ENCODE results near the gene RANBP9.

RANBP9 gene

DNA sequence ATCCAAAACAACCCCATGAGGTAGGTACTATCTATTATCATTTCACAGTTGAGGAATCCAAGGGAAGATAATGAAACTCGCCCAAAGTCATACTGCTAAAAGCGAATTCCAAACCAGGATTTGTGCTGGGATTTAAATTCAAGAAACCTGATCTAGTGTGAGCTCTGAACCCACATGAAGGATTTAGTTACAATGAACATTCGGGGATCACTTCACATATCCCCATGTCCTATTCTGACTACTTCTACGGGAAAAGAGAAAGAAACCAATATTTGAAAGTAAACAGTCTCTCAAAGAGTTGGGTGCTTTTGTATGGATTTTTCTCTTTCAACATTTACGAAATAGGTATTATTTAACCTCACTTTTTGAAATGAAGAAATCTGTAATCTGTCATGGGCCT lies 12.9 kb downstream of the RANBP9 start:
- TF ChIP-seq GATA3 (IDR thresholded peaks at IDR 0.05; ENCODE audit: low read depth, low read length) = no peak
- TF ChIP-seq GATA2 (IDR thresholded peaks at IDR 0.05; ENCODE audit: low read depth, low read length) = no peak

DNA sequence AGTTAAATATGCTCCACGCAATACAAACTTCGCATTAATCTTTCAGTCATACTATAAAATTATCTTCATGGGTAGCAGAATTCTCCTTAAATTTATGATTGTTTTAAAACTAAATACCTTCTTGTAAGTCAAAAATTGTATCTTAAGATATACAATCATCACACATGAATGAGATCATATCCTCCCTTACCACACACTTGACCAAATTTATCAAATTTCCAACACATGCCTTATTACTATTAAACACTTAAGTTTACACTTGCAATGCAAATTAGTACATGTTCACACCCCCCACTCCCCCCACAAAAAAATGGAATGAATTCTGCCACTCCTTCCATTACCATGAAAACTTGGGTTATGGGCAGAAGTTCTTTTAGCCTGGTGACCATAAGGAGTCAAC lies 13.8 kb downstream of the RANBP9 start:
- TF ChIP-seq GATA3 (IDR thresholded peaks at IDR 0.05; ENCODE audit: low read depth, low read length) (no peak), GATA2 (IDR thresholded peaks at IDR 0.05; ENCODE audit: low read depth, low read length) (no peak)

DNA sequence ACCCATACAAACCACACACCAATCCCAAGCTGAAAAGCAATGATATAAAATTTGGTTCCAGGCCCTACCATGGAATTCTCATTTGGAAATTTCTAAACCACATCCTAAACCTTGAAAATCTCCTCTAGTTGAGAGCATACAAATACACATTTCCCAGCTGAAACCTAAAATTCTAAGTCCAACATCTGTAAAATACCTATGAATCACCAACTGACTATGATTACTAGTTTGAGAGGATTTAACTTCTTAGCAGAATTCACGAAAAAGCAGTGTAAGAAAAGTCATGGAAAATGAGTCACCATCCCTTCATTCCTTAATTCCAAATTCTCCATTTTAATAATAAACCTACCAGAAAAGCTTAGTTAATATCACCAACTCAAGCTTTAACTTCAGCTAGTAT lies 15.4 kb downstream of the RANBP9 start:
- TF ChIP-seq GATA3 (IDR thresholded peaks at IDR 0.05; ENCODE audit: low read depth, low read length) (no peak), GATA2 (IDR thresholded peaks at IDR 0.05; ENCODE audit: low read depth, low read length) (no peak)

DNA sequence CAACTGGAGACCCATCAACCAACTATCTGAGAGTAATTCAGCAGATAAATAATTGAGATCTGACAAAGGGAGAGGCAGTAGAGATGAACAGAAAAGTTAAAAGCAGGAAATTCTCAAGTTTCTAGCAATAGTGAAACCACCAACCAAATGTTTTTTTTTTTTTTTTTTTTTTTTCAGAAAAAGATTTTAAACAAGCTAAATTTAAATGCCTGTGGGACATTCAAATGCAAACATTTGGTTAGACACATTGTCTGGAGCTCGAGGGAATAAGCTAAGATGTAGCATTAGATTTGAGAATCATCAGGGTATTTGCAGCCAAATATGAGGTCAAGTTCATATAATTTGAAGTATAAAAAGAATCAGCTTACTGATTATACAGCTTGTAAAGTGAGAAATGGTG lies 16.4 kb downstream of the RANBP9 start:
- no peak for TF ChIP-seq GATA3 (IDR thresholded peaks at IDR 0.05; ENCODE audit: low read depth, low read length)
- TF ChIP-seq GATA2 (IDR thresholded peaks at IDR 0.05; ENCODE audit: low read depth, low read length) = no peak

DNA sequence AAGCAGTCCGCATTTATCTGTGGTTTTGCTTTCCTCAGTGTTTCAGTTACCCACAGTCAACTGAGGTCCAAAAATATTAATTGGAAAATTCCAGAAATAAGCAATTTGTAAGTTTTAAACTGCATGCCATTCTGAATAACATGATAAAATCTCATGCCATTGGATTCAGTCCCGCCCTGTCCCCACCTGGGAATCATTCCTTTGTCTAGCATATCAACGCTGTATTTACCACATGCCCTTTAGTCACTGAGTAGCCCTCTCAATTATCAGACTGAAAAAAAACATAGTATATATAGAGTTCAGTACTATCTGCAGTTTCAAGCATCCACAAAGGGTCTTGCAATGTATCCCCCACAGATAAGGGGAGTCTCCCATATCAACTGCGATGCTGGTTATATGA lies 17.1 kb downstream of the RANBP9 start:
- TF ChIP-seq GATA3 (IDR thresholded peaks at IDR 0.05; ENCODE audit: low read depth, low read length) (no peak), GATA2 (IDR thresholded peaks at IDR 0.05; ENCODE audit: low read depth, low read length) (no peak)

DNA sequence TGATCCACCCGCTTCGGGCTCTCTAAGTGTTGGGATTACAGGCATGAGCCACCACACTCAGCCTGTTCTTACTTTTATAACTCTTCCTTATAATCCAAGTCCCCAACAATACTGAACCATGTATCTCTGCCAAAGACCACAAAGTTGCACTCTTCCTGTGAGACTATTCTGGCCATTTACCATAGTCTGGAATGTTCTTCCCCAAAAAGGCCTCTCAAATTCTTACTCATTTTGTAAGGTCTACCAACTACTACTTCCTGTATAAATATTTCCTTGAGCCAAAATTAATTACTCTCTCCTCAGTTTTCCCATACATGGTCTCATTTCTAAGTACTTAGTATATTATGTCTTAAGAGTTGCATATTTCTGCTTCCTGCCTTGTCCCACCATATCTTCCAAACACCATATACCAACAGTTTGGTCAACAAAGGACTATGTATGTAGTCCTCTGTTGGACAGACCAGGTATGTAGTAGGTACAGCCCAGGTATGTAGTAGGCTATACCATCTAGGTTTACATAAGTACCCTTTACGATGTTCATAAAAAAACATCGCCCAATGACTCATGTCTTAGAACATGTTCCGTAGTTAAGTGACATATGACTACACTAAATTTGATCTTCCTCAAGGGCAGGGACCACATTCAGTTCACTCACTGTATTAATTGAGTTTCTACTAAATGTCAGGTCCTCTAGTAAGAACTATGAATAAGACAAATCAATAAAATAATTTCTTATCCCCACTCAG lies 22.0 kb downstream of the RANBP9 start:
- TF ChIP-seq GATA3 (IDR thresholded peaks at IDR 0.05; ENCODE audit: low read depth, low read length) = no peak
- no peak for TF ChIP-seq GATA2 (IDR thresholded peaks at IDR 0.05; ENCODE audit: low read depth, low read length)

DNA sequence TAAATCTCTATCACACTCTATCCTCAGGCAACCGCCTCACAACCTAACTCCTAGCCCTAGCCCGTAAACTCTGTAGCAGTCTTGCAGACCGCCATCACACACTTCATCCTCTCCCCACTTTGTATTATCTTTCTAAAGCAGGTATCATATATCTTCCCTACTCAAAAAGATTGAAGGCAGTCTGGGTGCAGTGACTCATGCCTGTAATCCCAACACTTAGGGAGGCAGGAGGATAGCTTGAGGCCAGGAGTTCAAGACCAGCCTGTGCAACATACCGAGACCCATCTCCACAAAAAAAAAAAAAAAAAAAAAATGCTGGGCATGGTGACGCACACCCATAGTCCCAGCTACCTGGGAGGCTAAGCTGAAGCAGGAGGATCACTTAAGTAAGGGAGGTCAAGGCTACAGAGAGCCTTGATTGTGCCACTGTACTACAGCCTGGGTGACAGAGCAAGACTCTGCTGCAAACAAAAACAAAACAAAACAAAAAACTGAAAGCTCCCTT lies 22.9 kb downstream of the RANBP9 start:
- TF ChIP-seq GATA2 (IDR thresholded peaks at IDR 0.05; ENCODE audit: low read depth, low read length) (no peak), GATA3 (IDR thresholded peaks at IDR 0.05; ENCODE audit: low read depth, low read length) (no peak)

DNA sequence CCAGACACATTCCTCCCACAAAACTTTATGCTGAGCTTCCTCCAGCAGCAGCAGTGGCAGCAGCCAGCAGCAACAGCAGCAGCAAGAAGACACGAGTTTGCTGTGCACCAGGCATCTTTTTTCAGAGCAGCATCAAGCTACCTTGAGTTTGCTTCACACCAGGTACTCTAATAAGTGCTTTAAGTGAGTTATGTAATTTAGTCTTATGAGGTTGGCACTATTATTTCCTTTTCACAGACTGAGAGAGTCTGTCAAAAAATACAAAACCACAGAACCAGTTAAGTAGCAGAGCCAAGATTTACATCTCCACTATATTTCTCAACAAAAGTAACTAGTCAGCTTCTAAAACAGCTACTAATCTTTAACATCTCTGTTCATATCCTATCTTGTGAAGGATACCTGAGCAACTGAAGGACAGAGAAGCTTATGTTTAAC lies 23.7 kb downstream of the RANBP9 start:
- no peak for TF ChIP-seq GATA2 (IDR thresholded peaks at IDR 0.05; ENCODE audit: low read depth, low read length)
- no peak for TF ChIP-seq GATA3 (IDR thresholded peaks at IDR 0.05; ENCODE audit: low read depth, low read length)

DNA sequence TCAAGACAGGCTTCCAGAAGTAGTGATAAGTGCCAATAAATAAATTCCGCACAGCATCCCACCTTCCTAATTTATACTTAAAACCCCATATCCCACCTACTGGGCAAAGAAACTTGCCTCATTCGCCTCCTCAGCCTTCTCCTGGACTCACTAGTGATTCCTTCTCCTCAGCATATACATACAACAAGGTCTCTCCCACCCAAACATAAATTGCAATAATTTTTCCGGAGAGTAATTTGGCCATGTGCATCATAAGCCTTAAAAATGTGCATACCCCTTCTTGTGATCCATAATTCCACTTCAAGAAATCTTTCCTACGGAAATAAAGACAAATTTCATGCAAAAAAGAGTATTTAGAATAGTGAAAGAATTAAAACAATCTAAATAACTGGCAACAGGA lies 26.8 kb downstream of the RANBP9 start:
- no peak for TF ChIP-seq GATA3 (IDR thresholded peaks at IDR 0.05; ENCODE audit: low read depth, low read length)

DNA sequence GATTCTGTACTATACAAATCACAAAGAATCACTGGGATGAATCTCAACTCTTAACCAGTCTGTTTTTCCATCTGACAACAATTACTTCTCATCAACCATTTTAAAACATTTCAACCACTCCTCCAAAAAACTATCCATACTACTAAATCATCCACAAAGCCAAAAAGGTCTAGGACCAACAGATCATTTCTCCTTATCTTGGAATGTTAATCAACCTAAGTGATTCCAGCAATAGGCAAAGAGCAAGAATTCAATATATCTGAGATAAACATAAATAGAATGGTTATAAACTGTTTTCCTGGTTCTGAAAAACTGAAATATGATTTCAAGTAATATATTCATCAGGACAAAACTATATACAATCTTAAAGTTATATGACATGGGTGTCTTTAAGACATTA lies 28.6 kb downstream of the RANBP9 start:
- TF ChIP-seq GATA2 (IDR thresholded peaks at IDR 0.05; ENCODE audit: low read depth, low read length) (no peak), GATA3 (IDR thresholded peaks at IDR 0.05; ENCODE audit: low read depth, low read length) (no peak)

DNA sequence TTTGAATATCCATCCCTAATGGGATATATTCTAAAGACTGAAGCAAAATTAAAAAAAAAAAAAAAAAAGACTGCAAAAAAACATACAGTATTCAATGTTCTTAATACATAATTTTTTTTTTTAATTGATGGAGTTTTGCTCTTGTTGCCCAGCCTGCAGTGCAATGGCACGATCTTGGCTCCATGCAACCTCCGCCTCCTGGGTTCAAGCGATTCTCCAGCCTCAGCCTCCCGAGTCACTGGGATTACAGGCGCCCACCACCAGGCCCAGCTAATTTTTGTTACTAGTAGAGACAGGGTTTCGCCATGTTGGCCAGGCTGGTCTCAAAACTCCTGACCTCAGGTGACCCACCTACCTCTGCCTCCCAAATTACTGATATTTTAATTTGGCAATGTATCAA lies 29.3 kb downstream of the RANBP9 start:
- TF ChIP-seq GATA3 (IDR thresholded peaks at IDR 0.05; ENCODE audit: low read depth, low read length) = no peak
- no peak for TF ChIP-seq GATA2 (IDR thresholded peaks at IDR 0.05; ENCODE audit: low read depth, low read length)

DNA sequence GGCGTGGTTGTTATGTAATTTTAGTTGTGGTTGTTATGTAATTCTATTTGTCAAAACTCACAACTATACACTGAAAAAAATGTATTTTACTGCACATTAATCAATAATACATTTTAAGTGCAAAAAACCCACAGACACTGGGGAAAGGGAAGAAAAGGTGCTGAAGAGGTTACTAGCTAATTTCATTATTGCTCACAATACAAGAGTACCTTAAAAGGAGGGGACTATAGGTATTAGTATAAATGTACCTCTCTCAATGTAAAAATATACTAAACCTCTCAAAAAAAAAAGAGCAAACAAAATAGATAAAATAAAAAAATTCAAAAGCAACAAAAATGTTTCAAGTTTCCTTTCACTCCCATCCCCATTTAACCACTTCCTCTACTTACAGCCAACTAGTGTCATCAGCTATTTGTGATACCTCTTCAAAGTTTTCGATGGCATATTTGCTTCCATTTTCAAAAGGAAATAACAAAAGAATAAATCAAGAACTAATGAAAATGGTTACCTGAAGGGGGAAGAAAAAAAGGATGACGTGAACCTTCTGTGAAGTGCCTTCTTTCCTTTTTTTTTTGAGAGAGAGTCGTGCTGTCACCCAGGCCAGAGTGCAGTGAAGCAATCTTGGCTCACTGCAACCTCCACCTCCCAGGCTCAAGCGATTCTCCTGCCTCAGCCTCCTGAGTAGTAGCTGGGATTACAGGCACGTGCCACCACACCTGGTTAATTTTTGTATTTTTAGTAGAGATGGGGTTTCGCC lies 30.2 kb downstream of the RANBP9 start:
- TF ChIP-seq GATA3 (IDR thresholded peaks at IDR 0.05; ENCODE audit: low read depth, low read length) (no peak), GATA2 (IDR thresholded peaks at IDR 0.05; ENCODE audit: low read depth, low read length) (no peak)

DNA sequence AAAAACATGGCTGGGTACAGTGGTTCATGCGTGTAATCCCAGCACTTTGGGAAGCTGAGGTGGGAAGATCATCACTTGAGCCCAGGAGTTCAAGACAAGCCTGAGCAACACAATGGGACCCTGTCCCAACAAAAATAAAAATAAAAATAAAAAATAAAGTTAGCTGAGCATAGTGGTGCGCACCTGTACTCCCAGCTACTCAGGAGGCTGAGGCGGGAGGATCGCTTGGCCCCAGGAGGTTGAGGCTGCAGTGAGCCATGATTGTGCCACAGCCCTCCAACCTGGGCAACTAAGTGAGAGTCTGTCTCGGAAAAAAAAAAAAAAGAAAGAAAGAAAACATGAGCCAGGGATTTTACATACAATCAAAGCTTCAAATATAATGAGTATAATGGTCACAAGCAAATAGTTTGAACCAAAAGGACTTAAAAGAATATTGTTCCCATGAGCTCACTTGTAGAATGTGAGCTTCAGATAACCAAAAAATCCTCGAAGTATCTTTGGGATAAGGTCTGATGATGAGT lies 31.1 kb downstream of the RANBP9 start:
- TF ChIP-seq GATA3 (IDR thresholded peaks at IDR 0.05; ENCODE audit: low read depth, low read length) (no peak), GATA2 (IDR thresholded peaks at IDR 0.05; ENCODE audit: low read depth, low read length) (no peak)

DNA sequence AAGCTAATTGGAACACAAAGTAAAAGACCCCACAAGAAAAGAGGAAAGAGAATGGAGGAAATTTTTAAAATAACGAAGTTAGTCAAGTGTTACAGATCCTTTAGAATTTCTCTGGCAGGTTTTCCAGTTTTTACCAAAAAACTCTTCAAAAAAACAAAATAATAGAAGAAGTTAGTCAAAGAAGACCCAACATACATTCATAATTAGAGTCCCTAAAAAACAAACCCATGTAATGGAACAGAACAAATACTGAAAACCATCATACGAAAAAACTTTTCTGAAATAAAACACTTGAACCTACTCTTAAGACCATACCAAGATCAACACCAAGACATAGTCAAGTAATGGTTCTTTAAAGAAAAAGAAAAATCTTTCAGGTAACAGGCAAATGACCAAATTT lies 31.6 kb downstream of the RANBP9 start:
- TF ChIP-seq GATA3 (IDR thresholded peaks at IDR 0.05; ENCODE audit: low read depth, low read length) (no peak), GATA2 (IDR thresholded peaks at IDR 0.05; ENCODE audit: low read depth, low read length) (no peak)

All from SH-SY5Y (cell line).